HG03066 (cell line): Measurements from ENCODE around the gene IMP3.

ENCODE experiments used
- ATAC-seq: cut with Tn5 transposase; IDR thresholded peaks from one replicate; pipeline ENCODE4 v1.9.1; 2021; ENCODE audit warnings: low read depth; ENCODE audit not compliant: unreplicated experiment

Gene IMP3

DNA sequence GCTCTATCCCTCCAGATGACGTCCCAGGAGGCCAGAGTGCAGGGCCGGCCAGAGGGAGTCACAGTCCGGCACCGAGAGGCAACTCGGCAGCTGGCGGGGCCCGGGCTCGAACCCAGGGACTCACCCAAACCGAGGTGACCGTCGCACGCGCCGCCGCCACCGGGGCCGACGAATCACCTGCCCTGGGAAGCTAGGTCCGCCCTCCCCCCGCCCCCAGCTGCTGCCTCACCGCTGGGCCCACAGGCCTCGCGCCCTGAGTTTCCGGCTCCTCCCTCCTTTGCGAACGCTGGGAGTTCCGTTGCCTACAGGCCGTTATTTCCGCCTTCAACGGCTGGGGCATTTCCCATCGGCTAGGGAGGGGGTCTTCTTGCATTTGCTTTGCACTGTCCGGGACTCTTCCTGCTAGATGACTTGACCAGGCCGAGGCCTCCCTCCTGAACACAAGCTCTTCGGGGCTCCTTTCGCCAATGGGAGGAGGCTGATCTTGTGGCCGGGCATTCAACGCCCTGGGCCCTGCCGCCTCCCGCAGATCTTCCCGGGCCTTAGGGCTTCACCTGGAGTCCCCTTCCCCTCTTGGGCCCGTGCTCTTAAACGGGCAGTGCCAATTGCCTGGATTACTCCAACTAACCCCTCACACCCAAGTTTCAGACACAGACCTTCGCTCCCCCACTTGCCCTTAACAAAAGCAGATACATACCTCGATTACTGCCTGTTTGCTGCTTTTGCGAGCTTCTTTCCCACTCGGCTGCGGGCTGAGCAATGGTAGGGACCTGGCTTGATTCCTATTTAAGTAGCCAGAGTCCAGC, 14.3 kb downstream of the IMP3 start, which contains the start of gene SNUPN:
SNUPN (minus strand) TSS at position 184 of the 806 bp plus-strand sequence. CDS start 4,674 bp downstream, outside the sequence.
- ATAC-seq, result peak; percentile 76

GRCh38 chr15:75622505-75622904, 17.5 kb downstream of the IMP3 start:
- ATAC-seq, result no peak

DNA sequence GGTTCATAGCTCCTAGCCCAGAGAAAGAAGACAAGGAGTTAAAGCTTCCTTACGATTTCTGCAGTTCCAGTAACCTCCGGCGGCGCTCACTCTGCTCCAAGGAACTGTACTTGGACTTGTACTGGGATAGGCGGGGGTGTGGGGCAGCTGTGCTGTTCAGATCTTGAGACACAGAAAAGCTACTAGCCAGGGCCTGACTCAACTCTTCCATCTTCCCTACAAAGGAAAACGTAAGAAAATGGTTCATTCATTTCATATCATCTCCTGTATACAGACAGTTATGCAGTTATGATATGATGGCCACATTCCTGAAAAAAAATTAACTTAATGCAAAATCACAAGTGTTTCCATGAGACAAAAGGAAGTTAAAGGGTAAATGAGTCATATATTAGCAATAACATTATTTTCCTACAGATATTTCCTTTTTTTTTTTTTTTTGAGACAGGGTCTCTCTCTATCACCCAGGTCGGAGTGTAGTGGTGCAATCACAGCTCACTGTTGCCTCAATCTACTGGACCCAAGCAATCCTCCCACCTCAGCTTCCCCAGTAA, 19.1 kb downstream of the IMP3 start:
- no peak for ATAC-seq

GRCh38 chr15:75620058-75620820, 19.8 kb downstream of the IMP3 start:
- no peak for ATAC-seq

DNA sequence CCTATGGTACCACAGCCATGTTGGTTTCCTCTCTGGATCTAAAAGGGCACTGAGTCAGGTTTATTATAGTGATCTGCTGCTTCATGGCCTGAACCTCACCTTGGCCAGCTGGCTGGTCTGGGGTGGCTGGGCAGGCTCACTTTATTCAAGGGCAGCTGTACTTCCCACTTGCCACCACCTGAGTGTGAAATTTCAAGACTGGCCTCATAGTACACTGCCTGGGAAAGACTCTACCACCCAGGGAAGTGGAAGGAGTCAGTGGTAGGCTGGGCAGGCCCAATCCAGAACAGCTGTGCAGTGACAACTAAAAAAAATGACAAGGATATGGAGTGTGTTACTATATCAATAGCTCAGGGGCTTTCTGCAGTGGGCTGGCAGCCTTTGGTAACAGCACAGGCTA, 23.3 kb downstream of the IMP3 start:
- ATAC-seq, result no peak

DNA sequence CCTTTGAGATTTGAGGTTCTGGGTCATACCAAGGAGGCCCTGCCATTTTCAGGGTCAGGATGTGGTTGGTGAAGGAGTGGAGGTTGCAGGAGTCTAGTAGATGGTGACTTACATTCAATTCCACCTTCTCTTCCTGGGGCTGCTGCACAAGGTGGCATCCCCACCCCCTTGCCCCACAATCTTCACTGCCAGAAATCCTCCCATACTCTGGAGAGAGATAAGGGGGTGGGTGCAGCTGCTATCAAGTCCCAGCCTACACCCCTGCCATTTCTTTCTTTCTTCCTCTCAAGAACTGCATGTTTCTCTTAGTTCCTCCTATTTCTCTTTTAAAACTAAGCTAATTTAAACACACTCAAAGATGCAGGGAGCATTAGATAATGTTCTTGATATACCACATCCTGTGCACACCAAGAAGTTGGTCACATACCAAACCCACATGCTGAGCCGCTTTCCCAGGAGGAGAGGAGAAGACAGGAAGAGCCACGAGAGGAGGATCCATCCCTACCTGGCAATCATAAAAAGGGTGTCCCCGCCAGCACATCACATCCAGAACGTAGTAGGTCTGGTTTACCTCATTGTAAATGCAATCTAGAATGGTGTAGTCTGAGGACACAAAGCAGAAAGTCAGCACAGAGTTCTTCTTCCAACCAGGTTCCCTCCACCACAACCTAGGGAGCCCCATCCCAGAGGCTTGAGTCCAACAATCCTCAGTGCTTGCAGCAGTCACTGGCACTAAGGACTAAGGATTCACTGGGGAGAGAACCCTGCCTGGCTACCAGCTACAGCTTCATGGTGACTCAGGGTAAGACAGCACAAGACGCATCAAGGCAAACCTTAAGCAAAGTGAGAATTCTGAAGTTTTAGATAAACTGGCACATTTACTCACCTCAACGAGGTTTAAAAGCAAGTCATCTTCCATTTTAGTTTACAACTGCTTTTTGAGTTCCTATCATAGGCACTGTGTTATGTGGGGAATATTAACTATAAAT, 33.0 kb downstream of the IMP3 start:
- ATAC-seq, result no peak

DNA sequence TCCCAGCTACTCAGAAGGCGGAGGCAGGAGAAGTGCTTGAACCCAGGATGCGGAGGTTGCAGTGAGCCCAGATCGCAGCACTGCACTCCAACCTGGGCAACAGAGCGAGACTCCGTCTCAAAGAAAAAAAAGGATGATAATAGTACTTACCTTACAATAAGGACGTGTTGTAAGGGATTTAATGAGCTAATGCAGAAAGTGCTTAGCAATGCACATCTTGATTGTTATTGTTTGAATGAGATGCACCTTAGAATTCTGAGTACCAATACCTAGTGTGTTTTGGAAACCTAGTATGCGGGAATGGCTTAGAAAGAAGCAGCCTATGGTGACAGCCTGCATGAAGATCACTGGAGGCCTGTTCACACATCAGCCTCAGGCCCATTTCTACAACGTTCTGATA, 34.0 kb downstream of the IMP3 start:
- no peak for ATAC-seq

- ATAC-seq, result no peak
Measured at GRCh38 chr15:75599401-75599800, 40.6 kb downstream of the IMP3 start.

GRCh38 chr15:75598361-75598760, 41.7 kb downstream of the IMP3 start:
- no peak for ATAC-seq

DNA sequence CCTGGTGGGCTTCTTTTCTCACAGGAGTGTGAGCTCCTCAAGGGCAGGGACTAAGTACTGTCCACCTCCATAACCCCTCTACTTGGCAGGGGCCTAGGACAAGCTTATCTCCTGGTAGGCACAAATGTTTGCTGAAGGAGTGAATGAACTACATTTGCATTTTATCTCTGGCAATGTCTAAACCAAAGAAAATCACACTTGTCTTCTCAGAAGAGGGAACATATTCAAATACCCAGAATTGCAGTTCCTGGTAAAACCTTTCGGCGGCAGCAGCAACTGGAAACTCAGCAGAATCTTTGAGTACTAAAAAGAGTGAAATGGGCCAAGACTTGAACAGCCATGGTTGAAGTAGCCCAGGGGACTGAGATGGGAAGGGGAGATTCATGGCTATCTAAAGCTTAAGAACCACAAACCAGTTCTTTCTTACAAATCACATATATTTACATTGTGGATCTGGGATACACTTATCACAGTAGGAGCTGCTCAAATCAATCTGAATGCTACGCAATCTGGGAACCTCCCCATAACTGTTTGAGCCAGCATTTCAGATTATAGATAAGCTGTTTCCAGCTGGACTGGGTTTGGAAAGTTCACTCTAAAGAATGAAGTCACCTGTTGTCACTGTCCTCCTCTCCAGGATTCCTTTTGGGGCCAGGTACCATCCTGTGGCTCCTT, 42.2 kb downstream of the IMP3 start:
- ATAC-seq, result no peak

- ATAC-seq, result no peak
Measured at GRCh38 chr15:75596703-75597345, 43.2 kb downstream of the IMP3 start.

GRCh38 chr15:75594276-75594675, 45.7 kb downstream of the IMP3 start:
- ATAC-seq, result no peak

DNA sequence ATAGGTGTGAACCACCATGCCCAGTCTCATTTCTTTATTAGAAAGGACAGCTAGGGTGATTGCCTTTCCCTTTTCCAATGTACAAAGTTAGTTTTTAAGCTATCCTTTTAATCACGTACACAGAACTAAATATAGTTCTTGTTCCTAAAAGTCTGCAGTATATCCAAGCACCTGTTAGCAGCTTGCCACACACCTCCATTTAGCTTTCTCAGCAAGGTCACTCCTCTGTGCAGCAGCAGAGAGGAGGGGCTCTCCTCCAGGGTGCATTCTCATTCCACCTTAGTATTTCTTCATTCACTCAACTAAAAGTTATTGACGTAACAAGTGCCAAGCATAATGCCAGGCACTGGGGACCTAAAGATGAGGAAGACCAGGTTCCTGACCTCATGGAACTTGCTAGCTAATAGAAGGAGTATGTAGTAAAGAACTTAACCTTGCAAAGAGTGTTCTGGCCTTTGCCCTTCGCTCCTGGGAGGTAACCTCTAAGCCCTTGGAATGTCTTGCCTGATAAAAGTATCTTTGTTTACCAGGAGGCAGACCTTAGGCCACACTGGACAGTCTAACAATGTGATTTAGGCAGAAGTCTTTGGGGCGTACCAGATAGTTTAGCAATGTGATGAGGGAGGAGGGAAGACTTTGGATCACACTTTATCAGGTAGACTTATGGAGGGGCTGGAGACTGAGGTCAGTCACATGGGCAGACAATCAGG, 48.2 kb downstream of the IMP3 start:
- ATAC-seq, result no peak

GRCh38 chr15:75590239-75590638, 49.8 kb downstream of the IMP3 start:
- no peak for ATAC-seq
